ENCODE data around the gene POLA1.

DNA sequence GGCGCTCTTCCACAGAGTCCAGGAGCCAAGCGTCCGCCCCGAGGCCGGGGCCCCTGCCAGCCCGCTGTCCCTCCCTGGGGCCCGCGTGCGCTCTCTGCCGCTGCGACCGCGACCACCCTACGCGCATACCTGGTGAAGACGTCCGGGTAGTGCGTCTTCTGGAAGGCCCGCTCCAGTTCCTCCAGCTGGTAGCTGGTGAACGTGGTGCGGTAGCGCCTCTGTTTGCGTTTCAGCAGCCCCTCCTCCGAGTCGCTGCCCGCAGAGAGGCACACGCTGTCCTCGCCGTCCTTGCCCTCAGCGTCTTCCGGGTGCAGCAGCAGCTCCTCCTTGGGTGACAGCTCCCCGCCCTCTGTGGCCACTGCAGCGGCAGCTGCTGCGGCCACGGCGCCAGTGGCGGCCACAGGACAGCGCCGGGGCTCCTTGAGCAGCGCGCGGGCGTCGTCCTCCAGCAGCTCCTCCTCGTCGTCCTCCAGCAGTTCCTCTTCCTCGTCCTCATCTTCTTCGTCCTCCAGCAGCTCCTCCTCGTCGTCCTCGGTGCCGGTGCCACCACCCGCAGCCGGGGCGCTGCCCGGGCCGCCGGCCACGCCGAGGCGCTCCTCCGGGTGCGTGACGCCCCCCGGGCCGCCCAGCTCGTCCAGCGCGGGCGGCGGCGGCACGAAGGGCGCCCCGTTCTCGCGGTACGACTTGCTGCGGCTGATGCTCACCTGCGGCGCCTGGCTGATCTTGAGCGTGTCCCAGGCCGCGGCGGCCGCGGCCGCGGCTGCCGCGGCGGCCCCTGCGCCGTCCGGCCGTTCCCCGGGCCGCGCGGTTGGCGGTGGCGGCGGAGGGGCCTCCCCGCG lies 319.3 kb downstream of the POLA1 start:
- TF ChIP-seq, protein P1, sequence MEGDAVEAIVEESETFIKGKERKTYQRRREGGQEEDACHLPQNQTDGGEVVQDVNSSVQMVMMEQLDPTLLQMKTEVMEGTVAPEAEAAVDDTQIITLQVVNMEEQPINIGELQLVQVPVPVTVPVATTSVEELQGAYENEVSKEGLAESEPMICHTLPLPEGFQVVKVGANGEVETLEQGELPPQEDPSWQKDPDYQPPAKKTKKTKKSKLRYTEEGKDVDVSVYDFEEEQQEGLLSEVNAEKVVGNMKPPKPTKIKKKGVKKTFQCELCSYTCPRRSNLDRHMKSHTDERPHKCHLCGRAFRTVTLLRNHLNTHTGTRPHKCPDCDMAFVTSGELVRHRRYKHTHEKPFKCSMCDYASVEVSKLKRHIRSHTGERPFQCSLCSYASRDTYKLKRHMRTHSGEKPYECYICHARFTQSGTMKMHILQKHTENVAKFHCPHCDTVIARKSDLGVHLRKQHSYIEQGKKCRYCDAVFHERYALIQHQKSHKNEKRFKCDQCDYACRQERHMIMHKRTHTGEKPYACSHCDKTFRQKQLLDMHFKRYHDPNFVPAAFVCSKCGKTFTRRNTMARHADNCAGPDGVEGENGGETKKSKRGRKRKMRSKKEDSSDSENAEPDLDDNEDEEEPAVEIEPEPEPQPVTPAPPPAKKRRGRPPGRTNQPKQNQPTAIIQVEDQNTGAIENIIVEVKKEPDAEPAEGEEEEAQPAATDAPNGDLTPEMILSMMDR (IDR thresholded peaks at IDR 0.05; ENCODE audit: low read length), result no peak
- no peak for TF ChIP-seq EZH2 (optimal IDR thresholded peaks at IDR 0.05; ENCODE audit: low read depth, low read length)

Measured in MM.1S (cell line).